GM12865 (cell line): ENCODE results near the gene YIPF3.
"Not testable (repeated sequence)": the region's sequence is repeated elsewhere in the genome, so short reads cannot be mapped to it uniquely, and the experiment has no call there.

ENCODE experiments used
- DNase-seq: peaks from one replicate; pipeline ENCODE4 v3.0.0; 2010; ENCODE audit warnings: low read depth
- H3K4me3 ChIP-seq: 2 replicates; pipeline ENCODE4 v1.5.1; 2011; ENCODE audit warnings: mild to moderate bottlenecking, low read depth, low read length, control low read depth
- TF ChIP-seq, protein P1 (sequence below): IDR thresholded peaks from 2 replicates; pipeline ENCODE4 v1.5.1; 2011; ENCODE audit warnings: low read length, control low read depth, low read depth, inconsistent platforms; ENCODE audit not compliant: insufficient read depth; ENCODE audit errors: missing control alignments

Gene YIPF3

DNA sequence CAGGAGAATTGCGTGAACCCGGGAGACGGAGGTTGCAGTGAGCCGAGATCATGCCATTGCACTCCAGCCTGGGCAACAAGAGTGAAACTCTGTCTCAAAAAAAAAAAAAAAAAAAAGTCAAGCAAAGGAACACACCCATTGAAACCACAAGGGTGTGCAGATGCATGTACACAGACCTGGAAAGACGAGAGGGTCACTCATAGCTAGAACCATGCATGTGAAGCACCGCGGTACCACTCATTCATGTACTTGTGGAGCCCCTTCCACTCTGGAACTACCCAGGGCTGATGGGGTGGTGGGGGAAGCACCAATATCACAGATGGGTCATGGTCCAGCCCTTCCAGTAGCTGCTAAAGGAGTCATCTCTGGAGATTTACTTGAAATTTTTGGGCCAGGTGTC, 46.8 kb downstream of the YIPF3 start:
- peak; percentile 75 for DNase-seq
- TF ChIP-seq, protein P1, sequence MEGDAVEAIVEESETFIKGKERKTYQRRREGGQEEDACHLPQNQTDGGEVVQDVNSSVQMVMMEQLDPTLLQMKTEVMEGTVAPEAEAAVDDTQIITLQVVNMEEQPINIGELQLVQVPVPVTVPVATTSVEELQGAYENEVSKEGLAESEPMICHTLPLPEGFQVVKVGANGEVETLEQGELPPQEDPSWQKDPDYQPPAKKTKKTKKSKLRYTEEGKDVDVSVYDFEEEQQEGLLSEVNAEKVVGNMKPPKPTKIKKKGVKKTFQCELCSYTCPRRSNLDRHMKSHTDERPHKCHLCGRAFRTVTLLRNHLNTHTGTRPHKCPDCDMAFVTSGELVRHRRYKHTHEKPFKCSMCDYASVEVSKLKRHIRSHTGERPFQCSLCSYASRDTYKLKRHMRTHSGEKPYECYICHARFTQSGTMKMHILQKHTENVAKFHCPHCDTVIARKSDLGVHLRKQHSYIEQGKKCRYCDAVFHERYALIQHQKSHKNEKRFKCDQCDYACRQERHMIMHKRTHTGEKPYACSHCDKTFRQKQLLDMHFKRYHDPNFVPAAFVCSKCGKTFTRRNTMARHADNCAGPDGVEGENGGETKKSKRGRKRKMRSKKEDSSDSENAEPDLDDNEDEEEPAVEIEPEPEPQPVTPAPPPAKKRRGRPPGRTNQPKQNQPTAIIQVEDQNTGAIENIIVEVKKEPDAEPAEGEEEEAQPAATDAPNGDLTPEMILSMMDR, result no peak
- no peak overlapping the region for H3K4me3 ChIP-seq

DNA sequence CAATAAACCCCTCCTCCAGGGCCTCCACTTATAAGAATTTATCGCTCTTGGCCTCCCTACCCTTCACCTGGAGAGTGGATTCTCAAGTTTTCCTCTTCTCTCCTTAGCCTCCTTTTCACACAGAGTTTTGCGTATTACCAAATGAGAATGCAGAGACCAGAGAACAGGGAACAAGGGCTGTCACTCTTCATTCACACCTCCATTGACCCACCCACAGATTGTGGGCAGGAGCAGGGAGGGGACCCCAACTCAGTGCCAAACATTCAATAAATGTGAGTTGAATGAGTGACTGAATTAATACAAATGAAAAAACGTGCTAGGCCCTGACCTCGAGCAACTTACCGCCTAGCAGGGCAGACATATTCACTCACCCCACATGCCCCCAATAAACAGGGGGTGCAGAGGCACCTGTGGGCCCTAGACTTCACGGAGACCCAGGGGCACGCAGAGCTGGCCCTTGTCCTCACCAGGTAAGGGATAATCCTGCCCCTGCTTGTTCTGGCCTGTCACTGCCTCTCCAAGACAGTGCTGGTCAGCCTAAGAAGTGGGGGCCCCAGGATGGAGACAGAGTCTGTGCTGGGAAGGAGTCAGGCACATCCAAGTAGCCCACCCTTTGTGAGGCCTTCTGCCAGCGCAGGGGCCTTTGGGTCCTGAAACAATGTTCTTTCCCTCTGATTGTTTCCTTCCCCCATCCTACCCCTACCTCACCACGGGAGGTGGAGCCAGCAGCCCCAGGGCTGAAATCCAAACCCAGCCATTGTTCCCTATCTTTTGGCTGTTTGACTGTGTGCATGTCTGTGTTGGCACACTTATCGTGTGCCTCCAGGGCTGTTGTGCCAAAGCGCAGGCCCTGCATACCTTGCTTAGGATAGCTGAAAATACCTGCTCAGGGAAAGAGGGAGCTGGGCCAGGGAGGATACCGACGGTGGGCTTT, 47.7 kb downstream of the YIPF3 start:
- DNase-seq, result no peak
- TF ChIP-seq, protein P1, result no peak
- H3K4me3 ChIP-seq, result no peak overlapping the region

DNA sequence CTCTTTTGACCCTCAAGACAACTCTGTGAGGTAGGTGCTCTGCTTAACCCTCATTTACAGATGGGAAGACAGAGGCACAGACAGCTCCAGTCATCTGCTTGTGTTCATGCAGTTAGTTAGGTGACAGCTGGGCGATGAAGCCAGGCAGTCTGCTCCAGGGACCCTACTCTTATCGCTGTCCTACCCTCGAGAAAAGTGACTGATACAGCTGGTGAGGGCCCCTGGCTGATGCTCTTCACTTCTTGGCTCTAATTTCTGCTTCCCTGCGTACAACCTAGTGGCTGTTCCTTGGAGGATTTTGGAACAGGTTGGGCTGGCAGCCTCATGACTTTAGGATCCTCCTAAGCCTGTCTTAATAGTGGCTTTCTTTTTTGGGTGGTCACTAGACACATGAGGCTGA, 48.5 kb downstream of the YIPF3 start:
- DNase-seq, result no peak
- TF ChIP-seq, protein P1, result no peak
- H3K4me3 ChIP-seq, result no peak overlapping the region

DNA sequence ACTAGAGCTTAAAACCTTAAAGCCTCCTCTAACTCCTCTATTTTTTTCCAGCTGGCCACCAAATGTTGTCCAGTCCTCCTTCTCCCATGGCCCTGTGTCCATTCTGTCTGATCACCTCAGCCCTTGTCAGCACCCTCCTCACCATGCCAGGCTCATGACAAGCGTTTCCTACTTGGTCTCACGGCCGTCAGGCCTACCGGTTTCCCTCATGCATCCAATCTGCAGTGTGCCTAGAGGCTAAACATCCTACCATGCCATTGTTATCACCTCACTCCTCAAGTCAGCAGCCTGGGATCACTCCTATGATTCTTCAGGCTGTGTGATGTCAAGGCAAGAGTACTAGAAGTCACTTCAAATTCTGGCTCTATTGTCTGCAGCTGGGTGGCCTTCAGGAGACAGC, 49.0 kb downstream of the YIPF3 start:
- no peak overlapping the region for H3K4me3 ChIP-seq
- TF ChIP-seq, protein P1, result no peak
- DNase-seq, result no peak

DNA sequence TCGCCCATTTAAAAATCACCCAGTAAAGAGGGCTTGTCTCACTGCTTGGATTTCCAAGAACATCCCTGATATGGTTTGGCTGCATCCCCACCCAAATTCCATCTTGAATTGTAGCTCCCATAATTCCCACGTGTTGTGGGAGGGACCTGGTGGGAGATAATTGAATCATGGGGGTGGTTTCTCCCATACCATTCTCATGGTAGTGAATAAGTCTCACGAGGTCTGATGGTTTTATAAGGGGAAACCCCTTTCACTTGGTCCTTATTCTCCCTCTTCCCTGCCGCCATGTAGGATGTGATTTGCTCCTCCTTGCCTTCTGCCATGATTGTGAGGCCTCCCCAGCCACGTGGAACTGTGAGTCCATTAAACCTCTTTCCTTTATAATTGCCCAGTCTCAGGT, 49.5 kb downstream of the YIPF3 start:
- not testable (repeated sequence) for DNase-seq, H3K4me3 ChIP-seq

DNA sequence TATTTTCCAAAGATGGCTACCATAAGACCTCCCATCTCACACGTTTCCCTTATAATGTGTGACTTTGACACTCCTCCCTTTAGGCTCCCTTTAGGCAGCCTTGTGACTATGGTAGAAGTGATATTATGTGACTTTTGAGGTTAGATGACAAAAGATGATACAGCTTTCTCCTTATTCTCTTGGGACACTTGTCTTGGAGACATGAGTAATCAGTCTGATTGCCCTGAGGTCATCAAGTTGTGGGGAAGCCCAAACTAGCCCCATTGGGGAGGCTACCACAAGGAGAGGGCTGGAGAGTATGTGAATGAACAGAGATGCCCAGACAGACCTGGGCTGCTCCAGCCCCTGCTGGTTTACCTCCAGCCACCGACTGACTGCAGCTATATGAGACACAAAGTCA, 50.8 kb downstream of the YIPF3 start:
- TF ChIP-seq, protein P1, result no peak
- no peak for DNase-seq

DNA sequence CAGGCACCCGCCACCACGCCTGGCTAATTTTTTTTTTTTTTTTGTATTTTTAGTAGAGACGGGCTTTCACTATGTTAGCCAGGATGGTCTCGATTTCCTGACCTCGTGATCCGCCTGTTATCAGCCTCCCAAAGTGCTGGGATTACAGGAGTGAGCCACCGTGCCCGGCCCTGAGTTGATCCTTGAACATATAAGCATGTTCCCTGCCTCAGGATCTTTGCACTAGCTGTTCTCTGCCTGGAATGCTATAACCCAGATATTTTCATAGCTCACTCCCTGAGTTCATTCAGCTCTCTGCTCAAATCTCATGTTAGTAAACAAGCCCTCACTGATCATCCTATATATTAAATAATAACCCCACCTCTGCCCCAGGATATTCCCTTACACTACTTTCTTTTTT, 52.4 kb downstream of the YIPF3 start:
- TF ChIP-seq, protein P1, result no peak
- no peak overlapping the region for H3K4me3 ChIP-seq
- no peak for DNase-seq

More for the DNA sequence above, 50.8 kb downstream of the YIPF3 start:
- no peak overlapping the region for H3K4me3 ChIP-seq
